Right renal cortex interstitium (tissue), 3 donors: ENCODE data around the gene SPATS2L. TPM values are rescaled to one million over a fixed set of nuclear protein-coding genes. Genes with fewer than 3 reads are reported as not detected.

ENCODE experiments used
- DNase-seq, 3 donors: peaks; one replicate each; pipeline ENCODE4 v3.0.0-alpha.2; 2013; ENCODE audit warnings: low read depth in 3 of 3, low spot score in 2 of 3
- polyA plus RNA-seq, 3 donors: library from polyadenylated mRNA; unstranded; fragments of 120-200 nt; gene quantifications; one replicate each; pipeline ENCODE4 v1.2.1, GENCODE V29; 2013; ENCODE audit not compliant: insufficient read length in 3 of 3

SPATS2L gene
- 100 to 1,000 TPM; 128 to 148 (median 143) TPM for polyA plus RNA-seq

GRCh38 chr2:200306196-200306930, at the start of gene SPATS2L:
SPATS2L (plus strand) TSS chr2:200306693; CDS start chr2:200389245, 82,552 bp downstream.
- peak in 1 of 3 donors; percentile 56 for DNase-seq

GRCh38 chr2:200257570-200257969, 48.9 kb upstream of the SPATS2L start:
- DNase-seq = no peak

GRCh38 chr2:200258081-200258480, 48.4 kb upstream of the SPATS2L start:
- DNase-seq = no peak

DNA sequence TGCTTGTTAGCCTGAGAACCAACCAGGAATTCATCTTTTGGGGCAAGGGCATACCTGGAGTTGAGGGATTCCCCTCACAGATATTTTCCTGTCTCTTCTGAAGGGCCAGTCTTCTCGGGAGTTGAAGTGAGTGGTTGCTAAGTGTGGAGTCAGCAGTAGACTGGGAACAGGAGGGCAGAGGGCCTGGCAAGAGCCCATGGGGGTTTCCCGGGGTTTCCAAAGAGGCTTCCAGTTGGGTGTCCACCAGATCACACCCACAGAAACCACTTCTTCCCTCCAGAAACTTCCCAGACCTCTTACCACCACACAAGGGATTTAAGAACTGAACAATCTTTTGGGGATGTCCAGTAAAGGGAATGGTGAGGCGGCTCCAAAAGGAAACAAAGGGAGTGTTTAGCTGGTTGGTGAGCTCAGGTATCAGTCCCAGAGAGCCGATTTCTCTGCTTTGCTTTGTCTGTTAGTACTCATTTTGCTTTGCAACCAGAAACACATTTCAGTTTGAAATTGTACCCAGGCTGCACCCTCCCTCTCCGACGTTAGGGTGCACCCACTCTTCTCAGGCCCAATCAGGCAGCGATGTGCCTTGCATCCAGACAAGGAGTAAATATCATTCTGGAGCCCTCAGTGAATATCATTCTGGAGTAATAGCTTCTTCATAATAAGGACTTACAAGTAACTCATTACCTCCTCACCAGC, 47.5 kb upstream of the SPATS2L start:
- no peak for DNase-seq

DNA sequence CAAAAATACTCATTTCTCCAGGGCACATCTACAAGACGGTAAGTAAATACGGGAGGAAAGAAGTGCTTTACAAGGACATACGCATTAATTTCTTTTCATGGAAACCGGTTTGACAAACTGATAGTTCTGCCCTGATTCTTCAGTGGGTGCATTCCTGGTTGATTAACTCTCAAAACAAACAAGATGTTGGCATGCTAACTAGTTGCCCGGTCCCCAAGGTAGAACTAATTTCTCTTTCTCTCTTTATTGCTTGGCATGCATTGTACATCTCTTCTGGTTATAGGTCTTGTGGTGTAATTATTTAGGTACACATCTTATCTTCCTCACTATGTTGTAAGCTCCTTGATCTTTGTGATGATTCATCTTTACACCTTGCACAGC, 46.9 kb upstream of the SPATS2L start:
- no peak for DNase-seq

DNA sequence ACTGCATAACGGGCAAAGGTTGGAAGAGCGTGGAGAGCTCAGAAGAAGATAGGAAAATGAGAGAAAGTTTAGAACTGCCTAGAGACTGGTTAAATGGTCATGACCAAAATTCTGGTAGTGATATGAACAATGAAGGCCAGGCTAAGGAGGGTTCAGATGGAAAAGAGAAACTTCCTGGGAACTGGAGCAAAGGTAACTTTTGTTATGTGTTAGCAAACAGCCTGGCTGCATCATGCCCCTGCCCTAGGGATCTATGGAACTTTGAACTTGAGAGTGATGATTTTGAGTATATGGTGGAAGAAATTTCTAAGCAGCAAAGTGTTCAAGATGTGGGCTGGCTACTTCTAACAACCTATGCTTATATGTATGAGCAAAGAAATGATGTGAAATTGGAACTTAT, 44.4 kb upstream of the SPATS2L start:
- DNase-seq = no peak

DNA sequence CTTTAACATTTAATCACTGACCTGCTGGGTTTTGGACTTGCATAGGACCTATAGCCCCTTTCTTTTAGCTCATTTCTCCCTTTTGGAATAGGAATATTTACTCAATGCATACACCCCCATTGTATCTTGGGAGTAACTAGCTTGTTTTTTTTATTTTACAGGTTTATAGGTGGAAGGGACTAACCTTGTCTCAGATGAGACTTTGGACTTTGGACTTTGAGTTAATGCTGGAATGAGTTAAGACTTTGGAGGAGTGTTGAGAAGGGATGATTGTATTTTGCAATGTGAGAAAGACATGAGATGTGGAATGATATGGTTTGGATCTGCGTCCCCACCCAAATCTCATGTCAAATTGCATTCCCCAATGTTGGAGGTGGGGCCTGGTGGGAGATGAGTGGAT, 43.2 kb upstream of the SPATS2L start:
- DNase-seq = no peak

DNA sequence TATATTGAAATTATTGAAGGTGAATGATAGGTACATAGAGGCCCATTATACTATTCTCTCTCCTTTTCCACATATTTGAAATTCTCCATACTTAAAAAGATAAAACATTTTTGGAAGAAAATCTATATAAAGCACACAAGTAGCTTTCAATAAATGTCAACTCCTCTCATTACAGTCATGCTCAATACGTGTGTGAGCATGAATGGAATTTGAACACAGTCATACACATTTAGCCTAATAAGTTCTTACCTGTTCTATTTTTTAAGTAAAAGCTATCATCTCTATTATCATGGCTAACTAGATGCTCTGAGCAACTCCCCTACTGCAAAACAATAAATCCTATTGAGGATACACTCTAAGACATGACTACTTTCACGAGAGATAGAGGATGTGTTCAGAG, 41.9 kb upstream of the SPATS2L start:
- DNase-seq = no peak

DNA sequence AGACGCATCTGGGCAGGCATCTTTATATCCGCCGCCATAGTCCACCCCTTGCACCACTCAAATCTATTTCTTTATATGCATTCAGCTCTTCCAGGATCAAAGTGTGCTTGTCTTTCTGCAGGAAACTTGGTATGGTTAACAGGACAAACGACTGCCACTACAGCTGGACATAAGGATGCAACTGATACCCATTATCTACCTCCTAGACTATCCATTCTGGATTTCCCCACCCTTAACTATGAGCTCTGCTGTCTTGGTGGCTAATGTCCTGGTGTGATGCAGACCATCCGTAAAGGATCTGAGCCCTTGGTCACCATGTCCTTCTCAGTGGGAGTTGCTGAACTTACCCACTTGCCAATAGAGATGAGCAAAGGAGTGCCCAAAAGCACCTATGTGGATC, 40.1 kb upstream of the SPATS2L start:
- DNase-seq = no peak

DNA sequence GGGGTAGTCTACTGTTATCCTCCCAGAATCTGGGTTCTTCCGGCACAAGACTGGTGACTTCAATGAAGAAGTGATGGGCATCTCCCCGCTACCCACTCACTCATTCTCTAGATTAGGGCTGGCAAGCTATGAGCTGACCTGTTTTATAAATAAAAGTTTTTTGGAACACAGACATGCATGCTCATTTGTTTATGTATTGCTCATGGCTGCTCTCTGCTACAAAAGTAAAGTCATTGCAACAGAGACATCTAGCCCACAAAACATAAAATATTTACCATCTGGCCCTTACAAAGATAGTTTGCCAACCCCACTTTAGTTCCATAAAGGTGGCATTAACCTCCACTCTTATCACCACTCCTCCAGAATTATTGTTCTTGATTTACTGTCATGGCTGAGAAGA, 39.1 kb upstream of the SPATS2L start:
- DNase-seq = no peak

- DNase-seq = no peak
Measured at GRCh38 chr2:200270732-200271131, 35.8 kb upstream of the SPATS2L start.

DNA sequence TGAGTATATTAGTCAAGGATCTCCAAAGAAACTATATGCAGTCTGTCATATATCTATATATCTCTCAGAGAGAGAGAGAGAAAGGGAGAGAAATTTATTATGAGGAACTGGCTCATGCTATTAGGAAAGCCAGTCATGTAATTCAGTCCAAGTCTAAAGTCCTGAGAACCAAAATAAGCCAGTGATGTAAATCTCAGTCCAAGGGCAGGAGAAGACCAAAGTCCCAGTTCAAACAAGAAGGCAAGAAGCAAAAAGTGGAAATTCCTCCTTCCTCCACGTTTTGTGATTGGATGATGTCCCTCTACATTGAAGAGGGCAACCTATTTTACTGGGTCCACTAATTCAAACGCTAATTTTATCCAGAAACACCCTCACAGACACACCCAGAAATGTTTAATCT, 34.2 kb upstream of the SPATS2L start:
- no peak for DNase-seq

GRCh38 chr2:200274116-200275075, 32.1 kb upstream of the SPATS2L start:
- no peak for DNase-seq

- no peak for DNase-seq
Measured at GRCh38 chr2:200275295-200276013, 31.0 kb upstream of the SPATS2L start.

GRCh38 chr2:200276472-200276871, 30.0 kb upstream of the SPATS2L start:
- DNase-seq = no peak

- no peak for DNase-seq
Measured at GRCh38 chr2:200278694-200279316, 27.7 kb upstream of the SPATS2L start.

GRCh38 chr2:200279857-200280256, 26.6 kb upstream of the SPATS2L start:
- DNase-seq = no peak

- DNase-seq = no peak
Measured at GRCh38 chr2:200286578-200286977, 19.9 kb upstream of the SPATS2L start.

DNA sequence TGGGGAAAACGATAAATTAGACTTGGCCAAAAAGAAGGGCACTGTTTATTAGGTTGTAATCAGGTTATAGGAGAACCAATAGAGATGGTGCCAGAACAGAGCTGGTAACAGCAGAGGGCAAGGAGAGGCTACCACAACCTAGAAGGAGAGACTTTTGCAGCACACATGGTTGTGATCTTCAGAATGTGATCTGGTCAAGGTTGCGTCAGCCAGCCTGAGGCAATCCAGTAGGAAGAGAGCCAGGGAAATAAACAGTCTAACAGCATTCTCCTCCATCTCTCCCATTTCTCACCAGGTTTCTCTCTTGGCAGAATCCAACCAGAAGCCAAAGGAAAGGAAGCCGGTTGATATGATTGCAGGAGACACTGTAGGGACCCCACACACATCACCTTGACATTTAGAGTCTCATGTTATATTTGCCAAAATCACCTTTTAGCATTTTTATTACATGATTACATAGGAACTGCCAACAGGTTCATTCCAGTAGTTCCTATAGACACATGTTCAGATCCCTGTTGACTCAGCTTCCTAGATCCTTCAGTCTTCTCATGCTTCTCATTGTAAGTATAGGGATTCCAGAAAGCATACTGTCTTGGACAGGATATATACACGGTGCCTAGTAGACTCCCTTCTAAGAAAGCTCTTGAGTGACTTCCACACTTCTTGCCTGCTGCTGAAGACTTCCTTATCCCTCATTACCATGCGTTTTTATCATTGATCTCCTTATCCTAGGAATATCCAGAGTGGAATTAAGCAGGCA, 17.6 kb upstream of the SPATS2L start:
- no peak for DNase-seq
